Breast epithelium (tissue), 3 donors: ENCODE data around the gene GON7.

Experiments
- POLR2A ChIP-seq: fragments of 450-650 bp; IDR thresholded peaks from one replicate; pipeline ENCODE4 v1.6.1; 2016; ENCODE audit warnings: antibody characterized with exemption, mild to moderate bottlenecking, moderate library complexity
- POLR2AphosphoS5 ChIP-seq, 3 donors: sonication (generic); formaldehyde crosslinking; IDR thresholded peaks; one replicate each; pipeline ENCODE4 v1.6.1; 2017; ENCODE audit warnings: antibody characterized with exemption in 3 of 3

GRCh38 chr14:93185349-93185720 is 21.5 kb downstream of the GON7 start:
- no peak for TF ChIP-seq POLR2AphosphoS5 (IDR thresholded peaks at IDR 0.05)
- TF ChIP-seq POLR2A = no peak
